GM12873 (cell line): ENCODE results near the gene TMEM63A.

Experiments used
- CTCF ChIP-seq: IDR thresholded peaks from 2 replicates; pipeline ENCODE4 v1.5.1; 2012; ENCODE audit warnings: low read depth, mild to moderate bottlenecking, moderate library complexity, low read length, control low read depth; ENCODE audit not compliant: insufficient read depth; ENCODE audit errors: missing control alignments

The TMEM63A gene

GRCh38 chr1:225923381-225923691 is 41.2 kb upstream of the TMEM63A start:
- TF ChIP-seq CTCF: no peak

GRCh38 chr1:225921734-225922709 is 39.8 kb upstream of the TMEM63A start:
- no peak for TF ChIP-seq CTCF

GRCh38 chr1:225919906-225920305 is 37.7 kb upstream of the TMEM63A start:
- TF ChIP-seq CTCF: no peak

- TF ChIP-seq CTCF: no peak
Measured at GRCh38 chr1:225918280-225918679, 36.1 kb upstream of the TMEM63A start.

GRCh38 chr1:225917536-225917935 is 35.4 kb upstream of the TMEM63A start:
- no peak for TF ChIP-seq CTCF

GRCh38 chr1:225917101-225917500 is 34.9 kb upstream of the TMEM63A start:
- no peak for TF ChIP-seq CTCF

GRCh38 chr1:225915538-225915991 is 33.4 kb upstream of the TMEM63A start:
- TF ChIP-seq CTCF: no peak
